ENCODE data around the gene ZNF341.
"Not testable (repeated sequence)": the region's sequence is repeated elsewhere in the genome, so short reads cannot be mapped to it uniquely, and the experiment has no call there.

The ZNF341 gene

DNA sequence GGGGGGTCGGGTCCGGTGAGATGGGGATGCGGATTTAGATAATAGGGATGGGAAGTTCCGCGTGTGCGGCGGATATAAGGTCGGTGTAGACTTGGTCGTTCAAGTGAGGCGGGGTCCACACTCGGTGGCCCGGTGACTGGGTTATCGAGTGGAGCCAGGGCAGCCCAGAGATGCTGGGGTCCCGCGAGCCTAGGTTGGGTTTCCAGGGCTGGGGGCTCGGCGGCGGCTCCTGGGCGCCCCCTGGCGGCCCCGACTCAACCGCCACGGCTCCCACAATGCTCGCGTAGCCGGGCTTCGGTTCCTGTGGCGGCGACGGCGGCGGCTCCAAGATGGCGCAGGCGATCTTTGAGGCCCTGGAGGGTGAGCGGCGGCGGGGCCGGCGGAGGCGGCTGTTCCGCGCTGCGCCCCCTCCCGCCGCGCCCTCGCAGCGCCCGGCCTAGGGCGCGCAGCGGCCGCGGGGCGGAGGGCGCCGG, at the start of gene ZNF341:
ZNF341 (plus strand) TSS at position 304 of the 473 bp plus-strand sequence; CDS start at position 330, 26 bp downstream.
- peak; percentile 93 for DNase-seq

DNA sequence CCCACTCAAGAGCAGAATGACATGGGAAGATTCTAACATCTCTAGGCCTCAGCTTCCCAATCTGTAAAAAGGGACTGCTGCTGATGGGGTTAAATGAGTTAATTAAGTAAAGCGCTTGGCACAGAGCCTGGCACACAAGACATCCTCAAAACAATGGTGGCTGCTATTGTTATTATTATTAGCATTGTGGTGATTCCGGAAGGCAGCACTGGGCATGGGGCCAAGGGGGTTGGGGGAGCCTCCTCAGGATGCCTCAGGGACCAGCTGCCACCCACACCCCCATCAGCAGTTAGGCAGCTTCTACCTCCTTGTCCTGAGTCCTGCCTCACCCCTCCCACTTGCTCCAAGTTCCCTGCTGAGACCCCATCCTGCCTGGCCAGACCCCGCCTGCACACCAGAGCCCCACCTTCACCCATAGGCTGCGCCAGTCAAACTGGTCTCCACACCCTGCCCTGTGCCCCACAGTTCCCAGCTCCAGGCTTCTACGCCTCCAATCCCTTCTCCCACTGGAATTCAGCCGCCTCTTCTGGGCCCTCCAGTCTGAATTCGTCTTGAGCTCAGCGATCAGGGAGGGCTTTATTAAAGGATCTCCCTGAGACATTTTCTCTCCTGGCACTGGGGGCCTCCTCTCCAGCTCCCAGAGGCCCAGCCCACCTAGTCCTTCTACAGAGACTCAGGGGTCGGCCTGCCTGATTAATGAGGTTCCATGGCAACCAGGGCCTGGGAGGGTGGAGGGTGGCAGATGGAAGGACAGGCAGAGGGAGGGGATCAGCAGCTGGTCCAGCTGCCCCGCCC, 47.1 kb upstream of the ZNF341 start:
- no peak for DNase-seq

DNA sequence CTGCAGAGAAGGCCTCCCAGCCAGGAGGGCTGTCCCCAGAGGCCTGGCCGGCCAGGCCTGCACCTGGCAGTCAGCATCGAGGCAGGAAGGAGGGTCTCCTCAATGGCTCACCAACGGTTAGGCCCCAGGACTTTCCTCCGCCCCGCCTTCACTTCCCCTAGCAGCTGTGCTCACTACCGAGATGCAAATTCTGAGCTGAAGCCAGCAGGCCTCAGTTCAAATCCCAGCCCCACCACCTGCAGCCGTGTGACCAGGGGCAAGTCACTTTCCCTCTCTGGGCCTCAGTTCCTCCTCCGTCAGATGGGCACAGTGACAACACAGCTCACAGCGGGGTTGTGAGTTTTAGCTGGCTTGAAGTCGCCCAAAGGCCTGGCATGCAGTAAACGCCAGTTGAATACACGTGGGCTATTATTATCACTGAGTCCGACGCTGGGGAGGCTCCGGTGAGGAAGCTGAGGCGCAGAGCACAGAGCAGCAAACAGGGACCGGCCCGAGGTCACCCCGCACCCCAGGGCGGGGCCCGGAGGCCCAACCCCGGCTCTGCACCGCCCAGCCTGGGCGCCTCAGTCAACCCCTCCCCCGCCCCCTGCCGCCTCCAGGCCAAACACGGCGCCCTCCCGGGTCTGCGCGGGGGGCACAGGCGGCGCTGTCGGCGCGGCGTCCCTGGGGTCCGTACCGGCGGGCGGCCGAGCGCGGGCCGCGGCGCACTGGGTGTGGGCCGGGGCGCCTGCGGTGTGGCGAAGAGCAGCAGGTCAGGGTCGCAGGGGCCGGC, 46.3 kb upstream of the ZNF341 start:
- no peak for DNase-seq

DNA sequence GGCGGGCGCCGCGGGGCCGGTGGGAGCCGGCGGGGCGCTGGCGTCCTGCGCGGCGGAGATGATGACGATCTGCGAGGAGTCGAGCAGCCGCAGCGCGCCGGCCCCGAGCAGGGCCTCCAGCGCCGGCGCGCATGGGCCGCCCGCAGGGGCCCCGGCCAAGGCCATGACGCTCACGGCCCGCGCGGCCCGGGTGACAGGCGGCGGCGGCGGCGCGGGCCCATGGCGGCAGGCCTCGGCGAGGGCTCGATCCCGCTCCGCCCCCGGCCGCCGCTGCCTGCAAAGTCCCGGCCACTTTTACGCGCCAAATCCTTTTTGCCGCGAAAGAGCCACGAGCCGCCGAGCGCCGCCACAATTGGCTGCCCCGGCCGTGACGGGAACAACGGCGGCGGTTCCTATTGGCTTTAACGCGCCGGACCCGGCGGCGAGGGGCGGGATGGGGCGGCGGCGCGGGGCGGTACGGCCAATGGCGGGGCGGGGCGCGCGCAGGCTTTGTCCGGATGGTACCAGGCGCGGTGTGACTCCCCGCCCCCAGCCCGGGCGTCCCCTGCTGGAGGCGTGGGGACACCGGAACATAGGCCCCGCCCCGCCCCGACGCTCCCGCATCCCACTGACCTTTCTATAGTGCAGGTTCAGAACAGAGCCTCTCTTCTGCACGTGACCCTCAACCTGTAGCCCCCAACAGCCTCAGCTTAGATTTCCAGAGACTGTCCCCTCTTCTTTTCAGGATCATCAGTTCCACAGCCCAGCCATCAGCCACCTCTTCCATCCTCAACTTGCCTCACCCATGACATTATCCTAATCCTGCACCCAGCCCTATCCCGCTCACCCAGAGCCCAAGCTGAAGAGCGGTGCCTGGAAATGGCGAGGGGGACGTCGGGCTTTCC, 45.5 kb upstream of the ZNF341 start, which contains the start of gene E2F1:
E2F1 (minus strand) TSS at position 286 of the 884 bp plus-strand sequence; CDS start at position 165, 121 bp downstream.
- DNase-seq, result peak; percentile 88

DNA sequence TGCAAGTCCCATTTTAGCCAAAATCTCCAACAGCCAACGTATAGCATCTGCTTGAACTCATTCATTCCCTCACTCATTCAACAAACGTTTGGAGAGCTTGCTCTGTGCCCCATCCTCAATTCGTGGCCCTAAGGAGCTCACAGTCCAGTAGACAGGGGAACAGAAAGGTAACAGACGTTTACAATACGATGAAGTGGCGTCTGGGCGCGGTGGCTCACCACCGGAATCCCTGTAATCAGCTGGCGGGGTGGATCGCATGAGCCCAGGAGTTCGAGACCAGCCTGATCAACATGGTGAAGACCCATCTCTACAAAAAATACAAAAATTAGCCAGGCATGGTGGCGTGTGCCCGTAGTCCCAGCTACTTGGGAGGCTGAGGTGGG, 44.8 kb upstream of the ZNF341 start:
- DNase-seq, result no peak

DNA sequence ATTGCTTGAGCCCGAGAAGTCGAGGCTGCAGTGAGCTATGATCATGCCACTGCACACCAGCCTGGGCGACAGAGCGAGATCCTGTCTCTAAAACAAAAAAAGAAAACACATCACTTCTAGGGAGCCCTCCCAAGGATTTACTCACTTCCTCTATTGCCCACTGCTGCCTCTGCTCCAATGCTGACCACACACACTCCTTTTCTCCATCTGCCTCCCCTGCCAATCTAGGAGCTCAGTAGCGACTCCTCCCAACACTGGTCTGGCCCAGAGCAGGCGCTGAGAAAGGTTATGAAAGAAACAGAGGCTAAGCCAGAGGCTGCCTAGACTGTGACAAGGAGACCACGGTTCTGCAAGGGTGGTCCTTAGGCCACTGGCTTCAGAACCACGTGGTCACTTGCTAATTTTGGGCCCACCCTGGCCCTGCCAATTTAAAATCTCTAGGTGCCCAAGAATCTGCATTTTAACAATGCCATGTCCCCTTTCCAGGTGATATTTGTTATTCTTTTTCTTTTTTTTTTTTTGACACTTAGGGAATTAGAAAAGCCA, 44.4 kb upstream of the ZNF341 start:
- no peak for DNase-seq

DNA sequence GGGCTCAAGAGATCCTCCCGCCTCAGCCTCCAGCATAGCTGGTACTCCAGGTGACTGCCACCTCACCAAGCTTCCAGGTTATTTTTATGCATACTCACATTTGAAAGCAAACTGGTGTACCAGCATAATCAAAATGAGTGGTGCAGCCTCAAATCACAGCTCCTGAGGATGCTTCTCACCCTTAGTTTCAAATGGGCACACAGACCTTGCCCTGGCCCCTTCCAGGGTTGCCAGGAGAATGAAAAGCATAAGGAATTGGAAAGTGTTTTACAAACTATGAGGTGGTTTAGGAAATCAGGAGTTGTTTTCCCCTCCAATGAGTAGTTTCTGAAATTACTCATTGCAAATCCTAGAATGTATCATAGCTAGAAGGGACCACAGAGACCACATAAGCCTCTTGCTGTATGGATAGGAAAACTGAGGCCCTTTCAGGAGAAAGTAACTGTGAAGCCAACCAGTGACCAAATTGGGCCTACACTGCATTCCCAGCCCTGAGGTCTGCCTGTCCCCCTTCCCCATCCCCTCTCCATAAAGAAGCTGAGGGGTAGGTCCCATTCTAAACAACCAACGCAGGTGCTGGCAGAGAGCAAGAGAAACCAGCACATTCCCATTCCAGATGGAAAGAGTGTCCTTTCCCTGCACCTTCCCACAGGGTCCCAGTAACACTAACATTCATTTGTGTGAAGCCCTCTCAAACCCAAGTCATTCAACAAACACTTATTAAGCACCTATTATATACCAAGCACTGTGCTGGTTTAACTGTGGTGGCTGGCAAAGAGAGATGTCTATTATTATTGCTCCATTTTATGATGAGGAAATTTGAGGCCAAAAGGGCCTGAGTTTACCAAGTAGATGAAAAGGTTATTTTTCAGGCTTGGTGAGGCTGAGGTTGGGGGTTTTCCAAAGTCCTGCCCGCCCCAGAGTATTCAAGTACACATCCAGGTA, 43.5 kb upstream of the ZNF341 start:
- no peak for DNase-seq

DNA sequence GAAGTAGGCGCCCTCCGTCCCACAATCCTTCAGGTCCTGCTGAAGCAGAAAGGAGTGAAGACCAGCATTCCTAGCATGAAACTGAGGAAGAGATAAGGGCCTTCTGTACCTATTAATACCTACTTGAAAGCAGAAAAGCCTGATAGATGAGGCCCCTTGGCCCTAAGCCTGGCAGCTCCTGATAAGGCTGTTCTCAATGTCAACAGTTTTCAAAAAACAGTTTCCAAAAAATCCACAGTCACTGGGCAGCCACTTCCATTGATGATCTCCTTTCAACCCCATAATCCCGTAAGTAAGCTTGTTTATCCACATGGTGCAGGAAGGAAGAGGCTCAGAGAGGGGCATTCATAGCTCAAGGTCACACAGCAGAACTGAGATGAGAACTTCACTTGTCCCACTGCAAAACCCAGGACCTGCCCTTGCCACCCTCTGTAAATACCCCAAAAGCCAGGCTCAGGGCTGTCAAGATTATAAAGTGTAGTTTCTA, 42.8 kb upstream of the ZNF341 start:
- DNase-seq, result no peak

DNA sequence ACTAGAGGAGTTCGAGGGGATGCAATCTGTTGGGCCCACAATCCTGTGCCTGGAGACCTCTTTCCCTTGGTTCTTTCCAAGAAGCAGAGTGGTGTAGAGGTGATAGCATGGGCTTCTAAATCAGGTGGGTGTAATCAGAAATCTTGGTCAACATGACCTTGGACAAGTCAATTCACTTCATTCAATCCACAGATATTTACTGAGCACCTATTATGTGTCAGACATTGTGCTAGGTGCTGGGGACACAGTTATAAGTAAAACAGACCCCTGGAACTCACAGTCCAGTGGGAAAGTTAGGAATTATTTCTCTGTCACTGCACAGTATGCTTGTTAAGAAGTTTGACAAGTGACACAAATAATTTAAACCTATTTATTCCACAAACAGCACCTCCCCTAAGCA, 42.3 kb upstream of the ZNF341 start:
- no peak for DNase-seq

DNA sequence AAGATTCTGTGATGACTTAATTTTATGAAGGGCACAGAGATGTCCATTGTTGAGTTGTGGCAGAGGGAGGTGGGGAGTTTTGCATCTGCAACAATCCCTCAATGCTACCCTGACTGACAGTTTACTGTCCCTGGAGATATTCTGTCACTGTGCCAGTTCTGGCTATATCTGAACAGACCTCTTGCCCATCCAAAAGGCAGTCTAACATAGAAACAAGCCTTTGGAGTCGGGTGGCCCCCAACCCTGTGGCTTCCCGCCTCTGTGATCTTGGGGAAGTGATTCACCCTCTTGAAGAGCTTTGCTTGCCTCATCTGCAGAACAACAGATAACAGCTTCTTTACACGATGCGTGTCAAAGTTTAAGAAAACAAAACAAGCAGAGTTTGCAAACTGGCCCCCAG, 41.8 kb upstream of the ZNF341 start:
- DNase-seq, result peak; percentile 46

DNA sequence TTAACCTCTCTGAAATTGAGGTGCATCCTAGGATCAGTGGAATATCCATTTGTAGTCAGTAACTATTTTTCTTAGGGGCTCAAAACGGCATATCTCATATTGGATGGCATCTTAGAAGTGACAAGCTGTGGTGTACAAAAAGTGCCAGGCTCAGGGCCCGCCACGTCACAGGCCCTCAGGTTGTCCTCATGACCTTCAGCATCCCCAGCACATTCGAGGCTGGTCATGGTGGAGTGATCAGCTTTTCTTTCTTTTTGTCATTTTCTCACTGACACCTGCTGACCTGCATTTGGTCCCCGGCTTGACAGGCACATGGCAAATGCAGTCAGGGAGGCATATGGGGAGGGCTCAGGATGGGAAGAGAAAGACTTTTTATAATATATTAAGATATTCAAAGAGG, 38.5 kb upstream of the ZNF341 start:
- no peak for DNase-seq

DNA sequence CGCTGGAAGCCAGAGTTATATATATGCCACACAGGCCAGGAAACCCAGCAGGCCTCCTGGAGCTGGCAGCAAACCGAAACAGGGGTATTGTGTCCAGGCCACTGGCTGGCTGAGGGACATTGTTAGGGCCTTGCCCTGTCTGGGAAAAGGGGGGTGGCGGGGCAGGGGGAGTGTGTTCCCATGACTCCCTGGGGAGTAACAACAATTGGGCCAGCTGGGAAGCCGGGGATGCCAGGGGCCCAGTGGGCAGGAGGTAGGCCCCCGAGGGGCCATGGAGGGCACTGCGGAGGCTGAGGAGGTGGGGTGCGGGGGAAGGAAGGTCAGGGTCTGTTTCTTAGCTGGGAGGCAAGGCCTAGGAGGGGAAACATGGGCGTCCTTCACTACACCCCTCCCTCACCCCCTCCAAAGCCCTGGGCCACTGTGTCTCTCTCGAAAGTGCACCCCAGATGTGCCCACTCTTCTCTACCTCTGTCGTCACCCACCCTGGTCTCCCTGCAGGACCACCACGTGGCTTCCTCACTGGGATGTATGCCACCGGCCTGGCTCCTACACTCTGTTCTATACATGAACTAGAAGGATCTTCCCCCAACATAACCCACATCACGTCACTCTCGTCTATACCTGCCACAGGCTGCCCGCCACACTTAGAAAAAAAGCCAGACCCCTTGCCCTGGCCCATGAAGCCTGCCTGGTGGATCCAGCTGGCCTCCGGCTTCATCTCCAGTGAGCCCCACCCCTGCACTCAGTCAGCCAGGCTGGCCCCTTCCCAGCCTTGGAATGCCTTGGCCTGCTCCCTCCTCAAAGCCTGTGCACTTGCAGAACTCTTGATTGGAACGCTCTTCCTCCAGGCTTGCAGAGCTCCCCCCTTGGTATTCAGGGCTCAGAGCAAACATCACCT, 37.8 kb upstream of the ZNF341 start:
- DNase-seq, result no peak

DNA sequence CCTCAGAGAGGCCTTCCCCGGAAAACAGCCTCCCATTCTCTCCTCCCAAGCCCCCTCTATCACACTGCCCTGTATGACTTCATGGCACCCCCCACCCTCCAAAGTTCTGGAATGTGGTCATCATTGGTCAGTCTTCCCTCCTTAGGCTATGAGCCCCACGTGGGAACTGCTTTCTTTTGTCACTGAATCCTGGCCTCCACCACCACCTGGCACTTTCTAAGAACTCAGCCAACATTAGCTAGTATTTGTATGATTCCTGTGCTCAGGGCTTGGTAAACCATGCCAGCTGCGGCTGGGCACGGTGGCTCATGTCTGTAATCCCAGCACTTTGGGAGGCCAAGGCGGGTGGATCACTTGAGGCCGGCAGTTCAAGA, 37.2 kb upstream of the ZNF341 start:
- DNase-seq, result no peak

DNA sequence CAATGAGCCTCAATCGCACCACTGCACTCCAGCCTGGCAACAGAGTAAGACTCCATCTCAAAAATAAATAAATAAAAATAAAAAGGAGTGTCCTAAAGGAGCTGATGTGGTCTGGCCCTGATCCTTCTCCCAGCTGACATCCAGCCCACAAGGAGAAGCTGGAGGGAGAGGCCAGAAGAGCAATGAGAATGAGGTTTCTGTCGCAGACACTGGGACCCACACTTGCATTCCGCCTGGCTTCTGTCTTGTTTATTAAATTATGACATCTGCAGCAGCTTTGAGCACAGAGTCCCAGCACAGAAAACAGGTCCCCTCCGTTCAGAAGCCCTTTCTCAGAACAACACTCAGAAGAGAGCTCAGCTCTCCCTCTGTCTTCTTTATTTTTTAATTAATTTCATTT, 35.3 kb upstream of the ZNF341 start:
- DNase-seq, result no peak

DNA sequence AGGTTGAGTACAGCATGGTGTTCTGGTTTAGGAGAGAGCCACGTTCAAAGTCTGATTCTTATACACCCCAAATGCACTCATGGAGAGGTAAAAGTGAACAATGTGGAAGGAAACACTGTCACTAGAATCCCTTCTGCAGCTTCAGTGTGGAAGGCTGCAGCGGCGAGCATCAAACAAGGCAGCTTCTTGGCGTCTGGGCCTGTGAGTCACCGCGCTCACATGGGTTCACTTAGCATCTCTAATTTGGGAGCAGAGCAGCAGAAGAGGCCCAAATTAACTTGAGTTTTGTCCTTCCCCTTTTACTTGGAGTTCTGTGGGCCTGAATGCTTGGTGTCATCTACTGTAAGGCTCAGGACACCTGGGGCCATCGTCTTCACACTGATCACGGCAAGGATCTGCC, 34.7 kb upstream of the ZNF341 start:
- DNase-seq, result no peak

DNA sequence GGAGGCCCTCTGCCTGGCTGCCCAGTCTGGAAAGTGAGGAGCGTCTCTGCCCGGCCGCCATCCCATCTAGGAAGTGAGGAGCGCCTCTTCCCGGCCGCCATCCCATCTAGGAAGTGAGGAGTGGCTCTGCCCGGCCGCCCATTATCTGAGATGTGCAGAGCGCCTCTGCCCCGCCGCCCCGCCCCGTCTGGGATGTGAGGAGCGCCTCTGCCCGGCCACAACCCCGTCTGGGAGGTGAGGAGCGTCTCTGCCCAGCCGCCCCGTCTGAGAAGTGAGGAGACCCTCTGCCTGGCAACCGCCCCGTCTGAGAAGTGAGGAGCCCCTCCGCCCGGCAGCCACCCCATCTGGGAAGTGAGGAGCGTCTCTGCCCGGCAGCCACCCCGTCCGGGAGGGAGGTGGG, 32.8 kb upstream of the ZNF341 start:
- not testable (repeated sequence) for DNase-seq

DNA sequence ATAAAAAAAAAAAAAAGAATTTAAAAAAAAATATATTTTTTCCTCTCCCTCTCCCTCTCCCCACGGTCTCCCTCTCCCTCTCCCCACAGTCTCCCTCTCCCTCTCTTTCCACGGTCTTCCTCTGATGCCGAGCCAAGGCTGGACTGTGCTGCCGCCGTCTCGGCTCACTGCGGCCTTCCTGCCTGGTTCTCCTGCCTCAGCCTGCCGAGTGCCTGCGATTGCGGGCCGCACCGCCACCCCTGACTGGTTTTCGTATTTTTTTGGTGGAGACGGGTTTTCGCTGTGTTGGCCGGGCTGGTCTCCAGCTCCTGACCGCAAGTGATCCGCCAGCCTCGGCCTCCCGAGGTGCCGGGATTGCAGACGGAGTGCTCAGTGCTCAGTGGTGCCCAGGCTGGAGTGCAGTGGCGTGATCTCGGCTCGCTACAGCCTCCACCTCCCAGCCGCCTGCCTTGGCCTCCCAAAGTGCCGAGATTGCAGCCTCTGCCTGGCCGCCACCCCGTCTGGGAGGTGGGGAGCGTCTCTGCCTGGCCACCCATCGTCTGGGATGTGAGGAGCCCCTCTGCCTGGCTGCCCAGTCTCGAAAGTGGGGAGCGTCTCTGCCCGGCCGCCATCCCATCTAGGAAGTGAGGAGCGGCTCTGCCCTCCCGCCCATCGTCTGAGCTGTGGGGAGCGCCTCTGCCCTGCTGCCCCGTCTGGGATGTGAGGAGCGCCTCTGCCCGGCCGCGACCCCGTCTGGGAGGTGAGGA, 30.9 kb upstream of the ZNF341 start:
- DNase-seq, result not testable (repeated sequence)

DNA sequence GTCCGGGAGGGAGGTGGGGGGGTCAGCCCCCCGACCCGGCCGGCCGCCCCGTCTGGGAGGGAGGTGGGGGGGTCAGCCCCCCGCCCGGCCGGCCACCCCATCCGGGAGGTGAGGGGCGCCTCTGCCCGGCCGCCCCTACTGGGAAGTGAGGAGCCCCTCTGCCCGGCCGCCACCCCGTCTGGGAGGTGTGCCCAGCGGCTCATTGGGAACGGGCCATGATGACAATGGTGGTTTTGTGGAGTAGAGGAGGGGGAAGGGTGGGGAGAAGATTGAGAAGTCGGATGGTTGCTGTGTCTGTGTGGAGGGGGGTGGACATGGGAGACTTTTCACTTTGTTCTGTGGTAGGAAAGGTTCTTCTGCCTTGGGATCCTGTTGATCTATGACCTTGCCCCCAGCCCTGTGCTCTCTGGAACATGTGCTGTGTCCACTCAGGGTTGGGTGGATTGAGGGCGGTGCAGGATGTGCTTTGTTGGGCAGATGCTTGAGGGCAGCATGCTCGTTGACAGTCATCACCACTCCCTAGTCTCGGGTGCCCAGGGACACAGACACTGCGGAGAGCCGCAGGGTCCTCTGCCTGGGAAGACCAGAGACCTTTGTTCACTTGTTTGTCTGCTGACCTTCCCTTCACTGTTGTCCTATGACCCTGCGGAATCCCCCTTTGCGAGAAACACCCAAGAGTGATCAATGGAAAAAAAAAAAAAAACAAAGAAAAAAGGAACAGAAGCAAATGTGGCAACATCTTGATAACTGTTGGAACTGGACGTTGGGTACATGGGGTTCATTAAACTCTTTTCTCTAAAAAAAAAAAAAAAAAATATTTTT, 30.0 kb upstream of the ZNF341 start:
- DNase-seq, result no peak

DNA sequence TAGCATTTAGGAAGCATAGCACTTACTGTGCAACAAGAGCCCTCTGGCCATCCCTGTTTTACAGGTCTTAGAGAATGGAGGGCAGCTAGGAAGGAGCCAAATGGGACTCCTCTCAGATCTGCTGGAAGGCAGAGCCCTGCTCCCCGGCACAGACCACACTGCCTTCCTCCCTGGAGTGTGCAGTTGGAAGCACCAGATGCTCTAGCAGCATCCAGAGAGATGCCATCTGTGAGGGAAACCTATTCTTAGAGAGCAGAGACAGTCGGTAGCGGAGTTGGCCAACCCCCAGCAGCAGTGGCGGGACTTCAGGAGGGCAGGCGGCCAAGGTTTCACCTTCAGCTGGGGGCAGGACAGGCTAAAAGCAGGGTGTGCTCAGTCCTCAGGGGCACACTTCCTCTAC, 28.9 kb upstream of the ZNF341 start:
- DNase-seq, result no peak
